K562 (cell line): ENCODE measurements around the gene CHN1. TPM values are rescaled to one million over a fixed set of nuclear protein-coding genes. Genes with fewer than 3 reads are reported as not detected.

Experiments
- ATAC-seq: fragments of 200-7000 bp; cut with Tn5 transposase; 3 replicates; pipeline ENCODE4 v1.9.1; 2020; ENCODE audit warnings: moderate library complexity
- BruUV-seq: library from RNA; stranded (reverse); fragments of 400-500 nt; replicated peaks from 2 replicates; lab custom pipeline; 2021; lab: Mats Ljungman, UMichigan
- CTCF ChIA-PET: fragments of 300-600 bp; formaldehyde crosslinking; extraction: SDS; loops from one replicate; lab custom pipeline; 2021; ENCODE audit warnings: low intra/inter-chr PET ratio; lab: Yijun Ruan, JAX
- POLR2A ChIA-PET: fragments of 300-600, 350-650 bp; sonication (Branson Sonifier 250); formaldehyde crosslinking; extraction: SDS; loops from one replicate; lab custom pipeline; 2021; ENCODE audit warnings: antibody characterized with exemption, inconsistent platforms; lab: Yijun Ruan, JAX
- DNase-seq, 4 experiments: peaks; one replicate each; pipeline versions ENCODE4 v3.0.0 to v3.0.0-alpha.2; 2011 to 2018; ENCODE audit warnings: low spot score in 3 of 4, mixed read lengths in 3 of 4; ENCODE audit errors: extremely low read depth in 1 of 4
- FAIRE-seq: peaks from 2 replicates; lab custom pipeline; 2011; peaks lifted over from hg19 to GRCh38; lab: Jason Lieb, UNC
- H2AFZ ChIP-seq: 2 replicates; pipeline ENCODE4 v1.6.0; 2011; ENCODE audit warnings: low read depth, low read length, control low read depth, inconsistent platforms
- H3K27ac ChIP-seq: fragments of 200-600 bp; 3 replicates; pipeline ENCODE4 v1.8.0; 2011; ENCODE audit warnings: low read depth, mild to moderate bottlenecking, control low read depth, inconsistent platforms, low read length, moderate library complexity, mixed read lengths; ENCODE audit errors: extremely low read depth
- H3K27me3 ChIP-seq, 2 experiments: fragments of 300-600 bp in 1 of 2; 2 replicates in 1 of 2; 3 replicates in 1 of 2; pipeline versions ENCODE4 v1.6.0 to v1.8.0; 2011; ENCODE audit warnings: inconsistent platforms in 2 of 2, low read length in 2 of 2, mild to moderate bottlenecking in 1 of 2, mixed read lengths in 1 of 2, moderate library complexity in 1 of 2; ENCODE audit not compliant: control insufficient read depth in 2 of 2, insufficient read depth in 2 of 2
- H3K36me3 ChIP-seq: fragments of 300-600 bp; 3 replicates; pipeline ENCODE4 v1.8.0; 2011; ENCODE audit warnings: mild to moderate bottlenecking, low read length, inconsistent platforms; ENCODE audit not compliant: control insufficient read depth, insufficient read depth
- H3K4me1 ChIP-seq, 2 experiments: fragments of 200-600 bp in 1 of 2; replicated peaks in 1 of 2; 2 replicates in 1 of 2; 3 replicates in 1 of 2; pipeline versions ENCODE4 v1.5.1 to v1.8.0; 2011; ENCODE audit warnings: inconsistent platforms in 2 of 2, low read length in 2 of 2, mild to moderate bottlenecking in 1 of 2, mixed read lengths in 1 of 2, moderate library complexity in 1 of 2; ENCODE audit not compliant: control insufficient read depth in 2 of 2, insufficient read depth in 2 of 2
- H3K4me2 ChIP-seq: 2 replicates; pipeline ENCODE4 v1.6.1; 2011; ENCODE audit warnings: low read length, control low read depth, inconsistent platforms, mixed read lengths; ENCODE audit not compliant: insufficient read depth
- H3K4me3 ChIP-seq: fragments of 200-600 bp; sonication (generic), shearing (Covaris generic); 2 replicates; pipeline ENCODE4 v1.5.1; 2016; ENCODE audit warnings: control low read depth, inconsistent platforms
- H3K79me2 ChIP-seq: fragments of 200-600 bp; 3 replicates; pipeline ENCODE4 v1.8.0; 2011; ENCODE audit warnings: low read length, inconsistent platforms; ENCODE audit not compliant: control insufficient read depth, insufficient read depth
- H3K9ac ChIP-seq, 2 experiments: 2 replicates each; pipeline versions ENCODE4 v1.6.0 to v1.6.1; 2011; ENCODE audit warnings: low read depth in 2 of 2, low read length in 2 of 2, control low read depth in 1 of 2, inconsistent platforms in 1 of 2, mild to moderate bottlenecking in 1 of 2, mixed read lengths in 1 of 2; ENCODE audit not compliant: insufficient read depth in 1 of 2
- H3K9me1 ChIP-seq: one replicate; pipeline ENCODE4 v1.6.0; 2011; ENCODE audit warnings: inconsistent platforms, mild to moderate bottlenecking, low read length, moderate library complexity; ENCODE audit not compliant: control insufficient read depth, insufficient read depth
- H3K9me3 ChIP-seq: replicated peaks from 2 replicates; pipeline ENCODE4 v1.5.1; 2011; ENCODE audit warnings: low read depth, low read length, inconsistent platforms; ENCODE audit not compliant: control insufficient read depth, insufficient read depth
- H4K20me1 ChIP-seq: replicated peaks from 2 replicates; pipeline ENCODE4 v1.6.1; 2011; ENCODE audit warnings: low read length, inconsistent platforms, mixed read lengths; ENCODE audit not compliant: control insufficient read depth, insufficient read depth
- DIDO1 ChIP-seq: fragments of 450-650 bp; IDR thresholded peaks from 2 replicates; pipeline ENCODE4 v1.6.1; 2016; ENCODE audit warnings: low read depth, missing biosample characterization, missing genetic modification characterization
- FIP1L1 ChIP-seq: fragments of 200-400 bp; formaldehyde crosslinking; IDR thresholded peaks from 2 replicates; pipeline ENCODE4 v1.6.1; 2018; ENCODE audit warnings: mild to moderate bottlenecking, low read depth, low read length; ENCODE audit not compliant: poor library complexity, severe bottlenecking
- LARP7 ChIP-seq: fragments of 450-650 bp; IDR thresholded peaks from 2 replicates; pipeline ENCODE4 v1.6.1; 2016
- MCM7 ChIP-seq, 2 experiments: fragments of 450-650 bp; IDR thresholded peaks; 2 replicates each; pipeline ENCODE4 v1.6.1; 2016 to 2018
- NCOA1 ChIP-seq: fragments of 450-650 bp; IDR thresholded peaks from 2 replicates; pipeline ENCODE4 v1.6.1; 2016; ENCODE audit warnings: low read depth
- NFATC3 ChIP-seq: fragments of 450-650 bp; IDR thresholded peaks from 2 replicates; pipeline ENCODE4 v1.6.1; 2017; ENCODE audit warnings: mild to moderate bottlenecking
- OTX1 ChIP-seq: fragments of 450-650 bp; formaldehyde crosslinking; IDR thresholded peaks from 2 replicates; pipeline ENCODE4 v1.4.0; 2022; ENCODE audit warnings: mild to moderate bottlenecking
- RFX1 ChIP-seq: fragments of 450-650 bp; IDR thresholded peaks from 2 replicates; pipeline ENCODE4 v1.6.1; 2016; ENCODE audit warnings: mild to moderate bottlenecking, moderate library complexity
- TBP ChIP-seq: optimal IDR thresholded peaks from 2 replicates; pipeline ENCODE3; 2011; ENCODE audit warnings: low read depth, low read length, improper control_type of control experiment
- ZNF124 ChIP-seq: sonication (generic); formaldehyde crosslinking; IDR thresholded peaks from 2 replicates; pipeline ENCODE4 v1.8.1; 2022; ENCODE audit warnings: missing genetic modification reagents
- ZNF76 ChIP-seq: fragments of 250-450 bp; sonication (Bioruptor Pico); IDR thresholded peaks from 2 replicates; pipeline ENCODE4 v1.4.0; 2020; ENCODE audit warnings: mild to moderate bottlenecking, moderate library complexity, borderline replicate concordance
- WGBS: fragments of 100-300 bp; shearing (Covaris generic); methylation state at CpG from one replicate; pipeline ENCODE4 v1.1.6; 2016; ENCODE audit warnings: low coverage, mixed read lengths; ENCODE audit not compliant: insufficient coverage; ENCODE audit errors: missing lambda C conversion rate; 5-methylcytosine and 5-hydroxymethylcytosine counted together
- in situ Hi-C: fragments of 300-500 bp; cut with MboI; formaldehyde crosslinking; loops from 4 replicates; pipeline ENCODE4 v1.15.0; 2018; ENCODE audit warnings: inconsistent platforms, mixed read lengths
- intact Hi-C: fragments of 100-400 bp; cut with micrococcal nuclease; formaldehyde crosslinking; loops from 2 replicates; pipeline ENCODE4 v1.14.2; 2022
- polyA plus RNA-seq, 8 experiments: library from polyadenylated mRNA; depleted of rRNA in 4 of 8; stranded (reverse) in 5 of 8; unstranded in 3 of 8; fragments of >200 nt; fragmentation: Nextera tagmentation in 2 of 8; fragmentation: Illumina TruSeq in 1 of 8; extraction: Ambion mirVana in 2 of 8; extraction: Trizol in 1 of 8; gene quantifications; 2 replicates each; pipeline versions ENCODE4 v1.2.1 to v1.2.3, GENCODE V29; 2011 to 2014; ENCODE audit warnings: inconsistent platforms in 1 of 8, missing spikeins in 1 of 8
- total RNA-seq, 7 experiments: library from RNA; depleted of rRNA in 6 of 7; stranded (reverse); fragments of >200 nt in 6 of 7; fragmentation: Illumina TruSeq in 2 of 7; extraction: Trizol in 2 of 7; gene quantifications; 2 replicates each; pipeline versions ENCODE4 v1.2.1 to v1.2.3, GENCODE V29; 2011 to 2021; ENCODE audit warnings: low replicate concordance in 1 of 7
- TF ChIP-seq, protein P1 (sequence below): fragments of 250-450 bp; sonication (Bioruptor Pico); IDR thresholded peaks from 2 replicates; pipeline ENCODE4 v1.6.1; 2021; ENCODE audit warnings: mild to moderate bottlenecking
- TF ChIP-seq, protein P2 (sequence below), 2 experiments: fragments of 450-650 bp in 1 of 2; IDR thresholded peaks; 2 replicates each; pipeline ENCODE4 v1.6.1; 2011 to 2017; ENCODE audit warnings: low read depth in 2 of 2, antibody characterized with exemption in 1 of 2, borderline replicate concordance in 1 of 2, low read length in 1 of 2, mild to moderate bottlenecking in 1 of 2, mixed read lengths in 1 of 2; ENCODE audit not compliant: control insufficient read depth in 1 of 2
- TF ChIP-seq, protein P3 (sequence below): fragments of 250-450 bp; sonication (Bioruptor Pico); IDR thresholded peaks from 2 replicates; pipeline ENCODE4 v1.8.0; 2022; ENCODE audit warnings: moderate library complexity, mild to moderate bottlenecking, inconsistent platforms

Gene CHN1
- total and polyA plus RNA-seq, 9 of the 15 experiments (the other 6 are each of a cell fraction or from before 2014, with no cell fraction given): 0.17 to 2.0 (median 0.87) TPM

DNA sequence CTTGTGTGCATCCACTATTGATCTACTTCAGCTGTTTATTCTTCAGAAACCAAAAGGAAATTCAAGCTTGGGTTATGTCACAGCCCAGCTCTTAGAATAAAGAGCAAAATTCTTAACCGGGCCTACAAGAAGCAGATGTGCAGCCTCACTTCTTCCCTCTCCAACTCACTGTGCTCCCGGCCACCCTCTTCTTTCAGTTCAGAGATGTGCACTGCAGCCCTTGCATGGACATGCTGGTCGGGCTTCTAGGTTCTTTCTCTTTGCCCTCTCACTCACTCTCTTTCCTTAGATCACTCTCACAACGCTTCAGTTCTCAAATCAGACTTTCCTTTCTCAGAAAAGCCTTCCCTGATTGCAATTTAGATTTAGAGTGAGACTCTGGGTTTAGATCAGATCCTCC is 104.1 kb downstream of the CHN1 start (continued):
- no peak for TF ChIP-seq RFX1
- TF ChIP-seq, protein P1, sequence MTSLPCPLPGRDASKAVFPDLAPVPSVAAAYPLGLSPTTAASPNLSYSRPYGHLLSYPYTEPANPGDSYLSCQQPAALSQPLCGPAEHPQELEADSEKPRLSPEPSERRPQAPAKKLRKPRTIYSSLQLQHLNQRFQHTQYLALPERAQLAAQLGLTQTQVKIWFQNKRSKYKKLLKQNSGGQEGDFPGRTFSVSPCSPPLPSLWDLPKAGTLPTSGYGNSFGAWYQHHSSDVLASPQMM (CRISPR knock-in tag): no peak
- TF ChIP-seq DIDO1 (tag): no peak
- TF ChIP-seq LARP7: no peak
- TF ChIP-seq OTX1 (CRISPR knock-in tag): no peak
- TF ChIP-seq, protein P2, sequence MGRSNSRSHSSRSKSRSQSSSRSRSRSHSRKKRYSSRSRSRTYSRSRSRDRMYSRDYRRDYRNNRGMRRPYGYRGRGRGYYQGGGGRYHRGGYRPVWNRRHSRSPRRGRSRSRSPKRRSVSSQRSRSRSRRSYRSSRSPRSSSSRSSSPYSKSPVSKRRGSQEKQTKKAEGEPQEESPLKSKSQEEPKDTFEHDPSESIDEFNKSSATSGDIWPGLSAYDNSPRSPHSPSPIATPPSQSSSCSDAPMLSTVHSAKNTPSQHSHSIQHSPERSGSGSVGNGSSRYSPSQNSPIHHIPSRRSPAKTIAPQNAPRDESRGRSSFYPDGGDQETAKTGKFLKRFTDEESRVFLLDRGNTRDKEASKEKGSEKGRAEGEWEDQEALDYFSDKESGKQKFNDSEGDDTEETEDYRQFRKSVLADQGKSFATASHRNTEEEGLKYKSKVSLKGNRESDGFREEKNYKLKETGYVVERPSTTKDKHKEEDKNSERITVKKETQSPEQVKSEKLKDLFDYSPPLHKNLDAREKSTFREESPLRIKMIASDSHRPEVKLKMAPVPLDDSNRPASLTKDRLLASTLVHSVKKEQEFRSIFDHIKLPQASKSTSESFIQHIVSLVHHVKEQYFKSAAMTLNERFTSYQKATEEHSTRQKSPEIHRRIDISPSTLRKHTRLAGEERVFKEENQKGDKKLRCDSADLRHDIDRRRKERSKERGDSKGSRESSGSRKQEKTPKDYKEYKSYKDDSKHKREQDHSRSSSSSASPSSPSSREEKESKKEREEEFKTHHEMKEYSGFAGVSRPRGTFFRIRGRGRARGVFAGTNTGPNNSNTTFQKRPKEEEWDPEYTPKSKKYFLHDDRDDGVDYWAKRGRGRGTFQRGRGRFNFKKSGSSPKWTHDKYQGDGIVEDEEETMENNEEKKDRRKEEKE (IDR thresholded peaks at IDR 0.05; ENCODE audit: borderline replicate concordance in 1 of 2, control insufficient read depth in 1 of 2, low read depth in 2 of 2, low read length in 1 of 2): no peak

DNA sequence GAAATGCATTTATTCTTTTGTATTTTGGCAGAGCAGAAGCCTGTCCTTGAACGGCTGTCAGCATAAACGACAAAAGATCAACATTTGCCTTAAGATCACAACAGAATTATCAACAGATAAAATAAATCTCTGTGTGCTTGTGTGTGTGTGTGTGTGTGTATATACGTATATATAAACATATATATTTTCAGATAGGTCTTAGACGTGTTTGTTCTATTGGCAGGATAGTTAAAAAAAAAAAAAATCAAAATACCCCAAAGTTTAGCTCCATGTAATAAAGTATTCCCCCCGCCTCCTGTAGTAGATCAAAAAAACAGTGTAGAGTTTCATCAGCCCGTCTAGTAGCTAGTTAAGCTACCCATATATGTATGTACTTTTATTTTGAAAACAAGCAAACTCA is 107.9 kb downstream of the CHN1 start:
- in situ Hi-C loops: no loop called here
- ATAC-seq: no peak
- CTCF ChIA-PET: no interaction called here
- H4K20me1 ChIP-seq: no peaks in the 10 kb centered on the region
- no peaks in the 10 kb centered on the region for H3K79me2 ChIP-seq
- TF ChIP-seq NCOA1: no peak
- TF ChIP-seq ZNF124 (CRISPR knock-in tag): no peak
- no peak for TF ChIP-seq TBP
- TF ChIP-seq, protein P3, sequence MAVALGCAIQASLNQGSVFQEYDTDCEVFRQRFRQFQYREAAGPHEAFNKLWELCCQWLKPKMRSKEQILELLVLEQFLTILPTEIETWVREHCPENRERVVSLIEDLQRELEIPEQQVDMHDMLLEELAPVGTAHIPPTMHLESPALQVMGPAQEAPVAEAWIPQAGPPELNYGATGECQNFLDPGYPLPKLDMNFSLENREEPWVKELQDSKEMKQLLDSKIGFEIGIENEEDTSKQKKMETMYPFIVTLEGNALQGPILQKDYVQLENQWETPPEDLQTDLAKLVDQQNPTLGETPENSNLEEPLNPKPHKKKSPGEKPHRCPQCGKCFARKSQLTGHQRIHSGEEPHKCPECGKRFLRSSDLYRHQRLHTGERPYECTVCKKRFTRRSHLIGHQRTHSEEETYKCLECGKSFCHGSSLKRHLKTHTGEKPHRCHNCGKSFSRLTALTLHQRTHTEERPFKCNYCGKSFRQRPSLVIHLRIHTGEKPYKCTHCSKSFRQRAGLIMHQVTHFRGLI (CRISPR knock-in tag): no peak
- no peak for TF ChIP-seq NFATC3
- no peak for TF ChIP-seq MCM7 (IDR thresholded peaks at IDR 0.05)
- TF ChIP-seq FIP1L1: no peak
- TF ChIP-seq ZNF76 (CRISPR knock-in tag): no peak
- DNase-seq: no peak
- H3K9me1 ChIP-seq: no peaks in the 10 kb centered on the region
- 0% methylated on average over 6 of the region's 6 CpGs for WGBS
- intact Hi-C loops: no loop called here
- BruUV-seq: no TSS peak
- no peak for FAIRE-seq
- H3K4me2 ChIP-seq: no peak overlapping the region
- POLR2A ChIA-PET: no interaction called here
- no peak overlapping the region for H3K4me3 ChIP-seq
- H2AFZ ChIP-seq: no peak overlapping the region
- H3K9me3 ChIP-seq: no peaks in the 10 kb centered on the region
- no peaks in the 10 kb centered on the region for H3K36me3 ChIP-seq
- peaks cover 0 to 12% of the 10 kb centered on the region in 2 experiments; a peak in 2 of 5 replicates for H3K27me3 ChIP-seq
- H3K27ac ChIP-seq: no peak overlapping the region
- no peaks in the 10 kb centered on the region for H3K4me1 ChIP-seq
- H3K9ac ChIP-seq: no peak overlapping the region
